Endothelial cell (in vitro differentiated cells): ENCODE results near the gene A4GNT. TPM values are rescaled to one million over a fixed set of nuclear protein-coding genes. Genes with fewer than 3 reads are reported as not detected.
"Not testable (repeated sequence)": the region's sequence is repeated elsewhere in the genome, so short reads cannot be mapped to it uniquely, and the experiment has no call there.

Experiments used
- DNase-seq: peaks from one replicate; pipeline ENCODE4 v3.0.0; 2021; ENCODE audit warnings: low spot score
- H3K27ac Mint-ChIP-seq: one replicate; pipeline ENCODE4 v1.8.0; 2021; ENCODE audit warnings: mixed read lengths, inconsistent platforms; ENCODE audit not compliant: unreplicated experiment
- H3K27me3 Mint-ChIP-seq: one replicate; pipeline ENCODE4 v1.8.0; 2021; ENCODE audit warnings: mild to moderate bottlenecking, moderate library complexity, mixed read lengths, inconsistent platforms; ENCODE audit not compliant: unreplicated experiment
- H3K36me3 Mint-ChIP-seq: one replicate; pipeline ENCODE4 v1.8.0; 2021; ENCODE audit warnings: mild to moderate bottlenecking, low read depth, mixed read lengths, inconsistent platforms; ENCODE audit not compliant: unreplicated experiment
- H3K4me1 Mint-ChIP-seq: one replicate; pipeline ENCODE4 v1.8.0; 2021; ENCODE audit warnings: mild to moderate bottlenecking, mixed read lengths, inconsistent platforms; ENCODE audit not compliant: unreplicated experiment
- H3K4me3 Mint-ChIP-seq: one replicate; pipeline ENCODE4 v1.8.0; 2021; ENCODE audit warnings: mild to moderate bottlenecking, mixed read lengths, inconsistent platforms; ENCODE audit not compliant: unreplicated experiment
- H3K9me3 Mint-ChIP-seq: one replicate; pipeline ENCODE4 v1.8.0; 2021; ENCODE audit warnings: mixed read lengths, inconsistent platforms; ENCODE audit not compliant: unreplicated experiment
- total RNA-seq: library from RNA; stranded (reverse); fragmentation: NEBNext Ultra II Directional; extraction: Animal tissue kit (Norgen Biotek cat#: 25700); gene quantifications from one replicate; pipeline ENCODE4 v1.2.1, GENCODE V29; 2021; ENCODE audit not compliant: unreplicated experiment
- TF ChIP-seq, protein P1 (sequence below): fragments of 200-600 bp; sonication (generic); IDR thresholded peaks from one replicate; pipeline ENCODE4 v1.5.0; 2021; ENCODE audit warnings: antibody characterized with exemption; ENCODE audit not compliant: unreplicated experiment

The A4GNT gene
- total RNA-seq, 1 donor from 2014 or later = not detected

DNA sequence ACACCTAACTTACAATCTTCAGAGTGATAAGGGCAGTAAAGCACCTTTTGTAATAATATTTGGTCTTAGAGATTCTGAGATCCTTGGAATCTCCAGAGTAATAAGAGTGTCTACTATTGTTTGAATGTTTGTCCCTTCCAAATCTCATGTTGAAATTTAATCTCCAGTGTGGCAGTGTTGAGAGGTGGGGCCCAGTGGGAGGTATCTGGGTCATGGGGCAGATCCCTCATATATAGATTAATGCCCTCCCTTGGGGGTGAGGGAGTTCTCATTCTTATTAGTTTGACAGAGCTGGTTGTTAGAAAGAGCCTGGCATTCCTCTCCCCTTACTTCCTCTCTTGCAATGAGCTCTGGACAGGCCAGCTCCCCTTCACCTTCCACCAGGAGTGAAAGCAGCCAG lies 32.8 kb downstream of the A4GNT start:
- H3K27me3 Mint-ChIP-seq = no peaks in the 10 kb centered on the region
- H3K9me3 Mint-ChIP-seq = no peaks in the 10 kb centered on the region
- peaks cover 14% of the 10 kb centered on the region for H3K36me3 Mint-ChIP-seq
- H3K4me1 Mint-ChIP-seq = no peaks in the 10 kb centered on the region
- no peak overlapping the region for H3K27ac Mint-ChIP-seq
- TF ChIP-seq, protein P1, sequence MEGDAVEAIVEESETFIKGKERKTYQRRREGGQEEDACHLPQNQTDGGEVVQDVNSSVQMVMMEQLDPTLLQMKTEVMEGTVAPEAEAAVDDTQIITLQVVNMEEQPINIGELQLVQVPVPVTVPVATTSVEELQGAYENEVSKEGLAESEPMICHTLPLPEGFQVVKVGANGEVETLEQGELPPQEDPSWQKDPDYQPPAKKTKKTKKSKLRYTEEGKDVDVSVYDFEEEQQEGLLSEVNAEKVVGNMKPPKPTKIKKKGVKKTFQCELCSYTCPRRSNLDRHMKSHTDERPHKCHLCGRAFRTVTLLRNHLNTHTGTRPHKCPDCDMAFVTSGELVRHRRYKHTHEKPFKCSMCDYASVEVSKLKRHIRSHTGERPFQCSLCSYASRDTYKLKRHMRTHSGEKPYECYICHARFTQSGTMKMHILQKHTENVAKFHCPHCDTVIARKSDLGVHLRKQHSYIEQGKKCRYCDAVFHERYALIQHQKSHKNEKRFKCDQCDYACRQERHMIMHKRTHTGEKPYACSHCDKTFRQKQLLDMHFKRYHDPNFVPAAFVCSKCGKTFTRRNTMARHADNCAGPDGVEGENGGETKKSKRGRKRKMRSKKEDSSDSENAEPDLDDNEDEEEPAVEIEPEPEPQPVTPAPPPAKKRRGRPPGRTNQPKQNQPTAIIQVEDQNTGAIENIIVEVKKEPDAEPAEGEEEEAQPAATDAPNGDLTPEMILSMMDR = no peak
- H3K4me3 Mint-ChIP-seq = no peak overlapping the region
- no peak for DNase-seq

DNA sequence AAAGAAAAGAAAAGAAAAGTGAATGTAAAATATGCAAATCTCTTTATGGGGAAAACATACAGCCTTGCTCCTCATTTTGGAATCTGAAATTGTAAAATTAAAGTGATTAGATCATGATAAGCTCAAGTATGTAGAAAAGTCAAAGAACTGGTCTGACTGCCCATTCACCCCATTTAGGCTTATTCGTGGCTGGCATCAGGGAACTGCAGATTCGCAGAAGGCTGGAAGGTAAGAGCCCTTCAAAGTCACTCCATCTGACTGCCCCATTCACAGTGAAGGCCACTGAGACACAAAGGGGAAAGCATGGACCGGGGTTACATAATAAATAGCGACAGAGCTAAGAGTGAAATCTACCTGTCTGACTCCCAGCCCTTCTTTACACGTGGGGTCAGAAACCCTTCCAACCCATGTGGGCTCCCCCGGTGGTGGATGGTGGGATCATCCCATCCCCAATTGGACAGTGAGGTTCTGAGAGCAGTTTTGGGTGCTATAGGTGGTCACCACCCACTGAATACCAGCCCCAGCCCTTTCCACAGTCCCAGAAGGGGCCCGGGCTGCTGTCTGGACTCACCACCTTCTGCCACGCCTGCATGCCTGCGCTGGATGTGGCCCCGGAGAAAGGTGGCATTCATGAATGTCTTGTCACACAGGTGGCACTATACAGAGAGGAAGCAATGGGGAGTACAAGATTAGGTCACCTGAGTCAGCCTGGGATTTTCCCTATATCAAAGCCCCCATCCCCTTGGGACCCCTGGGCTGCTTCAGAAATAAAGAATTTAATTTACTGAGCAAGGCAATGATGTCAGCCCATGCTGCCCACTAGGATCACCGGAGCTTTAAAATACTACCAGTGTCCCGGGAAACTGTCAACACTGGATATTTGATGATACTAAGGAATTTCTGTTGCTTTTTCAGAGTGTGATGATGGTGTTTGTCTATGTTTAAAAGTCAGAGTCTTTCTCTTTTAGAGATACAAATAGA lies 34.7 kb downstream of the A4GNT start:
- TF ChIP-seq, protein P1 = peak; percentile 73
- no peak overlapping the region for H3K4me3 Mint-ChIP-seq
- H3K27ac Mint-ChIP-seq = no peak overlapping the region
- DNase-seq = peak; percentile 33
- H3K9me3 Mint-ChIP-seq = no peaks in the 10 kb centered on the region
- no peaks in the 10 kb centered on the region for H3K4me1 Mint-ChIP-seq
- no peaks in the 10 kb centered on the region for H3K27me3 Mint-ChIP-seq
- H3K36me3 Mint-ChIP-seq = peaks cover 15% of the 10 kb centered on the region

DNA sequence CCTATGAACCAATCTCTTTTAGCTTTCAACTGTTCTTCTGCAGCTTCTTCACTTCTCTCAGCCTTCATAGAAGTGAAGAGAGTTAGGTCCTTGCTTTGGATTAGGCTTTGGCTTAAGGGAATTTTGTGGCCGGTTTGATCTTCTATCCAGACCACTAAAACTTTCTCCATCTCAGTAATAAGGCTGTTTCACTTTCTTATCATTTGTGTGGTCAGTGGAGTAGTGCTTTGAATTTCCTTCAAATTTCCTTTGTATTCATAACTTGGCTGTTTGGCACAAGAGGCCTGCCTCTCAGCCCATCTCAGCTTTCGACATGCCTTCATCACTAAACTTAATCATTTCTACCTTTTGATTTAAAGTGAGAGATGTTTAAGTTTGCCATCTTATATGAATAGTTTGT lies 38.5 kb downstream of the A4GNT start:
- Mint-ChIP-seq H3K4me3 (no peak overlapping the region), H3K9me3 (no peaks in the 10 kb centered on the region), H3K36me3 (peaks cover 10% of the 10 kb centered on the region), H3K27me3 (no peaks in the 10 kb centered on the region), H3K27ac (no peak overlapping the region), H3K4me1 (no peaks in the 10 kb centered on the region)
- TF ChIP-seq, protein P1 = no peak
- no peak for DNase-seq

DNA sequence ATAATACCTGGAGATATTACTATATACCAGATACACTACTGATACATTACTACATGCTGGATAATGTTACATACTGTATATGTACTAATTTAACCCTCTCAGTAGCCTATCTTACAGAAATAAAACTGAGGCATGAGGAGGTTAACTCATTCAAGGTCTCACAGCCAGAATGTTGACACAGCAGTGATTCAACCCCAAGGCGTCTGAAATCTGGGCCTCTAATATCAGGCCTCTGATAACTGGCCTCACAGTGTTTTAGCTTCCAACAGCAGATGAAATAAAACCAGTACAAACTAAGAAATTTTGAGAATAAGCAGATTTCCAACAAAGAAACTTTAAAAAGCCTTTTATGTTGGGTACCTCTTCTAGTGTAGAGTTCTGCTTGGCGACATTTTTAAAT lies 40.2 kb downstream of the A4GNT start:
- no peak for DNase-seq
- TF ChIP-seq, protein P1 = no peak
- Mint-ChIP-seq H3K27me3 (no peaks in the 10 kb centered on the region), H3K36me3 (peaks cover 24% of the 10 kb centered on the region), H3K4me1 (no peaks in the 10 kb centered on the region), H3K9me3 (no peaks in the 10 kb centered on the region), H3K27ac (no peak overlapping the region), H3K4me3 (no peak overlapping the region)

DNA sequence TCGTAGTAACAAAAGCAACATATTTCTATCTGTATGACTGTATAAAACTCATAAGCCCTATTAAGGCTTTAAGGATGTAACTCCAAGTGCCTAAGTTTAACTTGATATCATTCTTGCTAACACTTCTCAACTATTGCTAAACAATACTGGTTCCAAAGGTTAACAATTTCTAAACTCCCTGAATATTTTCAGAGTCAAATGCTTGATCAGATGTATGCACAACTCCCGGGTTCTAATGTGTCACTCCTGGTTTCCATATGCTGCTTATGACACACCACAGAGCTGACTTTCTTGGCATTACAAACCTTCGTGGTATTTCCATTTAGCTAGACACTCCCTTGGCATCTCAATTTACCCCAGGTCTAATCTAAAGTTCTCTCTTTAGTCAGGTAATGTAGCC lies 43.1 kb downstream of the A4GNT start:
- TF ChIP-seq, protein P1 = no peak
- Mint-ChIP-seq H3K36me3 (peaks cover 26% of the 10 kb centered on the region), H3K27ac (no peak overlapping the region), H3K4me1 (no peaks in the 10 kb centered on the region), H3K27me3 (no peaks in the 10 kb centered on the region), H3K9me3 (no peaks in the 10 kb centered on the region), H3K4me3 (no peak overlapping the region)
- DNase-seq = no peak

DNA sequence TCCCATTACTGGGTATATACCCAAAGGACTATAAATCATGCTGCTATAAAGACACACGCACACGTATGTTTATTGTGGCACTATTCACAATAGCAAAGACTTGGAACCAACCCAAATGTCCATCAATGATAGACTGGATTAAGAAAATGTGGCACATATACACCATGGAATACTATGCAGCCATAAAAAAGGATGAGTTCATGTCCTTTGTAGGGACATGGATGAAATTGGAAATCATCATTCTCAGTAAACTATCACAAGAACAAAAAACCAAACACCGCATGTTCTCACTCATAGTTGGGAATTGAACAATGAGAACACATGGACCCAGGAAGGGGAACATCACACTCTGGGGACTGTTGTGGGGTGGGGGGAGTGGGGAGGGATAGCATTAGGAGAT lies 46.4 kb downstream of the A4GNT start:
- H3K4me1 Mint-ChIP-seq = peaks cover 11% of the 10 kb centered on the region
- not testable (repeated sequence) for H3K27me3 Mint-ChIP-seq, H3K9me3 Mint-ChIP-seq, H3K27ac Mint-ChIP-seq, H3K4me3 Mint-ChIP-seq, DNase-seq
- H3K36me3 Mint-ChIP-seq = peaks cover 23% of the 10 kb centered on the region
